HL-60 (cell line): ENCODE data around the gene ZSCAN5A.

Experiments used
- CTCF ChIP-seq: IDR thresholded peaks from one replicate; pipeline ENCODE4 v1.5.1; 2011; ENCODE audit warnings: low read length, control low read depth, inconsistent platforms; ENCODE audit not compliant: insufficient read depth
- GABPA ChIP-seq: IDR thresholded peaks from 2 replicates; pipeline ENCODE4 v1.6.1; 2012; ENCODE audit warnings: low read depth
- POLR2AphosphoS5 ChIP-seq: IDR thresholded peaks from 2 replicates; pipeline ENCODE4 v1.6.1; 2012; ENCODE audit warnings: low read depth
- SPI1 ChIP-seq: IDR thresholded peaks from 2 replicates; pipeline ENCODE4 v1.6.1; 2012; ENCODE audit warnings: low read depth, mild to moderate bottlenecking, borderline replicate concordance
- TF ChIP-seq, protein P1 (sequence below): IDR thresholded peaks from 2 replicates; pipeline ENCODE4 v1.6.1; 2012; ENCODE audit warnings: low read depth; ENCODE audit not compliant: insufficient replicate concordance

DNA sequence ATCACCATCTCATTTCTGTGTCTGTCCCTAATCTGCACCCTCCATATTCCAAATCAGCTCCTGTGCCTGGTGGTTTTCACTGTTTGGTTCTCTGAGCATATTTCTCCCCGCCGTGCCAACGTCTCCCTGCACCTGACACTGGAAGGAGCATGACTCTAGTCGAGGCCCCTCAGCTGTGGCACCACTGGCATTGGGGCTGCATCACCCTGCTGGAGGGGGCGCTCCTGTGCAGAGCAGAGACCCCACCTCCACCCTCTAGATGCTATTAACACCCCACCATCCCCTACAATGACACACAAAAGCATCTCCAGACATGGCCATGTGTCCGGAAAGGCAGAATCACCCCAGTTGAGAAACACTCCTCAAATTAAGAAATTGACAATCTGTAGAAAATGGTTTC, 91.7 kb downstream of the ZSCAN5A start:
- no peak for TF ChIP-seq CTCF
- TF ChIP-seq GABPA, result no peak
- TF ChIP-seq POLR2AphosphoS5, result no peak
- TF ChIP-seq, protein P1, sequence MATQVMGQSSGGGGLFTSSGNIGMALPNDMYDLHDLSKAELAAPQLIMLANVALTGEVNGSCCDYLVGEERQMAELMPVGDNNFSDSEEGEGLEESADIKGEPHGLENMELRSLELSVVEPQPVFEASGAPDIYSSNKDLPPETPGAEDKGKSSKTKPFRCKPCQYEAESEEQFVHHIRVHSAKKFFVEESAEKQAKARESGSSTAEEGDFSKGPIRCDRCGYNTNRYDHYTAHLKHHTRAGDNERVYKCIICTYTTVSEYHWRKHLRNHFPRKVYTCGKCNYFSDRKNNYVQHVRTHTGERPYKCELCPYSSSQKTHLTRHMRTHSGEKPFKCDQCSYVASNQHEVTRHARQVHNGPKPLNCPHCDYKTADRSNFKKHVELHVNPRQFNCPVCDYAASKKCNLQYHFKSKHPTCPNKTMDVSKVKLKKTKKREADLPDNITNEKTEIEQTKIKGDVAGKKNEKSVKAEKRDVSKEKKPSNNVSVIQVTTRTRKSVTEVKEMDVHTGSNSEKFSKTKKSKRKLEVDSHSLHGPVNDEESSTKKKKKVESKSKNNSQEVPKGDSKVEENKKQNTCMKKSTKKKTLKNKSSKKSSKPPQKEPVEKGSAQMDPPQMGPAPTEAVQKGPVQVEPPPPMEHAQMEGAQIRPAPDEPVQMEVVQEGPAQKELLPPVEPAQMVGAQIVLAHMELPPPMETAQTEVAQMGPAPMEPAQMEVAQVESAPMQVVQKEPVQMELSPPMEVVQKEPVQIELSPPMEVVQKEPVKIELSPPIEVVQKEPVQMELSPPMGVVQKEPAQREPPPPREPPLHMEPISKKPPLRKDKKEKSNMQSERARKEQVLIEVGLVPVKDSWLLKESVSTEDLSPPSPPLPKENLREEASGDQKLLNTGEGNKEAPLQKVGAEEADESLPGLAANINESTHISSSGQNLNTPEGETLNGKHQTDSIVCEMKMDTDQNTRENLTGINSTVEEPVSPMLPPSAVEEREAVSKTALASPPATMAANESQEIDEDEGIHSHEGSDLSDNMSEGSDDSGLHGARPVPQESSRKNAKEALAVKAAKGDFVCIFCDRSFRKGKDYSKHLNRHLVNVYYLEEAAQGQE, result no peak
- no peak for TF ChIP-seq SPI1
